SKM-1 treated with dmso at 0.1 percent for 144 hours (cell line): ENCODE results near the gene TSPAN32.
"Not testable (repeated sequence)": the region's sequence is repeated elsewhere in the genome, so short reads cannot be mapped to it uniquely, and the experiment has no call there.

ENCODE experiments used
- DNase-seq: peaks from one replicate; lab custom pipeline; 2025; ENCODE audit not compliant: unreplicated experiment; lab: John Stamatoyannopoulos, UW

TSPAN32 gene

DNA sequence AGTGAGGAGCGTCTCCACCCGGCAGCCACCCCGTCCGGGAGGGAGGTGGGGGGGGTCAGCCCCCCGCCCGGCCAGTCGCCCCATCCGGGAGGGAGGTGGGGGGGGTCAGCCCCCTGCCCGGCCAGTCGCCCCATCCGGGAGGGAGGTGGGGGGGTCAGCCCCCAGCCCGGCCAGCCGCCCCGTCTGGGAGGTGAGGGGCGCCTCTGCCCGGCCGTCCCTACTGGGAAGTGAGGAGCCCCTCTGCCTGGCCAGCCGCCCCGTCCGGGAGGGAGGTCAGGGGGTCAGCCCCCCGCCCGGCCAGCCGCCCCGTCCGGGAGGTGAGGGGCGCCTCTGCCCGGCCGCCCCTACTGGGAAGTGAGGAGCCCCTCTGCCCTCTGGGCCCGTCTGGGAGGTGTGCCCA is 30.8 kb downstream of the TSPAN32 start:
- not testable (repeated sequence) for DNase-seq

DNA sequence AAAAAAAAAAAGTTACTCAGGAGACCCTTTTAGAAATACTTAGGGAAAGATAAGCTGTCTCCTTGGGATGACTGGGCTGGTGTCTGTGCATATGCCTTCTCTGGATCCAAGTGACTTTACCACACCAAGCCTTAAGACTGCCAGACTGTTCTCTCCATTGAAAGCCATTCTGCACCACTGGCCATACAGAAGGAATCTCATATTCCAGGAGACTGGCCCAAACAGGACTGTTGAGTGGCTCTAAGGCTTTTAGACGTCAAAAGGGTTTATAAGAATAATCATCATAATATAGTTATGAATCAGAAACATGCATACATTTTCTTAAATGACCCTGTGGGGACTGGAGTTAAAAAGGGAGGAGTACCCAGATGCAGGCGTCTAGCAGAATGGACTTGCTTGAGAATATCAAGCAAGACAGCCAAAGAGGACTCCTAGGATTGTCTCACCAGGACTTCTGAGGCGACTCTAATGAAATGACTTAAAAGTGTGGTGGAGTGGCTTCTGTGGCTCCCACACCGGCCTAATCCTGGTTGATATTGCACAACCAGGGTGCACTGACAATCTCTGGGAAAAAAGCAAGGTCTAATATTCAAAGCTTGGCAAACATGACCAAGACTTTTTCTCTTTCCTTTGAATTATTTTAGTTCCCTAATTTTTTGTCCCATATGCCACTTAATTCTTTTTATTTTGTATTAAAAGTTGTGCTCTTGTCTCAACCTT is 31.8 kb downstream of the TSPAN32 start:
- not testable (repeated sequence) for DNase-seq

GRCh38 chr11:2335286-2335685 is 33.5 kb downstream of the TSPAN32 start:
- DNase-seq = not testable (repeated sequence)

- DNase-seq = not testable (repeated sequence)
These were observed 36.9 kb downstream of the TSPAN32 start for GRCh38 chr11:2338760-2339159.

- no peak for DNase-seq
These were observed 40.7 kb downstream of the TSPAN32 start for GRCh38 chr11:2342557-2342956.

- DNase-seq = no peak
These were observed 41.2 kb downstream of the TSPAN32 start for GRCh38 chr11:2342981-2343380.

GRCh38 chr11:2343502-2343901 is 41.7 kb downstream of the TSPAN32 start:
- no peak for DNase-seq

- no peak for DNase-seq
These were observed 43.2 kb downstream of the TSPAN32 start for GRCh38 chr11:2345050-2345449.

DNA sequence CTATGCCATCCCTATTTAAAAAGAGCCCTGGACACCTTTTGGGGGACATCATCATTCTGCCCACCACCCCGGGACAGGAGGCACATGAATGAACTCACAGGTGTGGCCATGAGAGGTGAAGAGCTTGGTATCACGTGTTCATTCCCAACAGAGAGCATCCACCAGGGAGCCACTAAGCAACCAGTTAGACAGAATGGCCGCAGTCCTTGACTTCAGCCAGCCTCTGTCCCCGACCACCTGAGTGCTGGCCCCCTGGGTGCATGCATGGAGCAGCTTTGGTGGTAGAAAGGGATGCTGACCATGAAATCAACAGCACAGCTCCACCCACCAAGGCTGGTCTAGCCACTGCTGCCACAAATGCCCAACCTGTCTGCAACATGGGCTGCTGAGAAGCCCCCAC is 44.2 kb downstream of the TSPAN32 start:
- DNase-seq = no peak

GRCh38 chr11:2346586-2347307 is 44.9 kb downstream of the TSPAN32 start:
- DNase-seq = no peak

GRCh38 chr11:2347308-2347830 is 45.6 kb downstream of the TSPAN32 start:
- DNase-seq = no peak

GRCh38 chr11:2348986-2349385 is 47.2 kb downstream of the TSPAN32 start:
- no peak for DNase-seq

GRCh38 chr11:2351701-2352100 is 49.9 kb downstream of the TSPAN32 start:
- no peak for DNase-seq

DNA sequence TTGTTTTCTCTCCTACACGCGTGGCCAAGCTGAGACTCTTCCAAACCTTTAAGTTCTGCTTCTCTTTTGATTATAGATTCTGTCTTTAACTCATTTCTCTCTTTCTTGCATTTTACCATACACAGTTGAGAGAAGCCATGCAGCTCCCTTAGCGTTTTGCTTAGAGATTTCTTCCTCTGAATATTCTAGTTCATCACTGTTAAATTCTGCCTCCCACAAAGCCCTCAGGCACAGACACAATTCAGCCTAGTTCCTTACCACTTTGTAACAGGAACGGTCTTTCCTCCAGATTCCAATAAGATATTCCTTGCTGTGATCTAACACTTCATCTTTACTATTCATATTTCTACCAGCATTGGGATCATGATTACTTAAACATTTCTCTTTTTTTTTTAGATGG is 50.6 kb downstream of the TSPAN32 start:
- DNase-seq = no peak

GRCh38 chr11:2355000-2355644 is 53.3 kb downstream of the TSPAN32 start:
- DNase-seq = no peak

DNA sequence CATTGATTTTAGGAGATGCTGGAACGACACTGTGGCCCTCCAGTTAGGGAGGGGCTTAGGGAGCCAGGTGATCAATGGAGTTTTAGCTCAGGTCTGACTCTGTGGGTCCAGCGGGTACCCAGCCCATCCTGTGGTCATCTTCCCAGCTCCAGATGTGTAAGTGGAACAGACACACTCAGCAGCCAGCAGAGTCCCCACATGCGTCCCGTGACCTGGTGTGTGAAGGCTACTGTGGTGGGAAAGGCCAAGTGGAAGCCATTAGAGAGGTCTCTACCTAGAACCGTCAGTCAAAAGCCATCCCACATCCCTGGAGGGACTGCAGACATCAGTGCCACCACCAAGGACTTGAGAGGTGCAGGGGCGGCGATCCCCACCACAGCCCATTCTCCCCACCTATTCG is 55.4 kb downstream of the TSPAN32 start:
- DNase-seq = no peak

DNA sequence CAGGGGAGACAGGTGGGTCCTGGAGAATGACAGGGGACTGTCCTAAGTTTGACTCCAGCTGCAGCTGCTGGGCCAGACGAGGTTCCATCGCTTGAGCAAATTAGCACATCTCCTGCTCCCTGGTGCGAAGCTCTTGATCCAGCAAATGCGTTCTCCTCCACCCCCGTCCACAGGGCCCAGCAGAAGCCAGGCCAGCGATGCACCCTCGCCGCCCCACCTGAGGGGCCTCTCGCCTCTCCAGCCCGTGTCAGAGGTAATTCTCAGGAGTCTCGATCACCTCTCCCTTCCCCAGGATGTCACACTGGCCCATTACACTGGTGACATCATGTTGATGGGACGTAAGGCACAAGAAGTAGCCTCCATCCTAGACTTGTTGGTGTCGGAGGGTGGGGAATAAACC is 55.8 kb downstream of the TSPAN32 start:
- DNase-seq = not testable (repeated sequence)

DNA sequence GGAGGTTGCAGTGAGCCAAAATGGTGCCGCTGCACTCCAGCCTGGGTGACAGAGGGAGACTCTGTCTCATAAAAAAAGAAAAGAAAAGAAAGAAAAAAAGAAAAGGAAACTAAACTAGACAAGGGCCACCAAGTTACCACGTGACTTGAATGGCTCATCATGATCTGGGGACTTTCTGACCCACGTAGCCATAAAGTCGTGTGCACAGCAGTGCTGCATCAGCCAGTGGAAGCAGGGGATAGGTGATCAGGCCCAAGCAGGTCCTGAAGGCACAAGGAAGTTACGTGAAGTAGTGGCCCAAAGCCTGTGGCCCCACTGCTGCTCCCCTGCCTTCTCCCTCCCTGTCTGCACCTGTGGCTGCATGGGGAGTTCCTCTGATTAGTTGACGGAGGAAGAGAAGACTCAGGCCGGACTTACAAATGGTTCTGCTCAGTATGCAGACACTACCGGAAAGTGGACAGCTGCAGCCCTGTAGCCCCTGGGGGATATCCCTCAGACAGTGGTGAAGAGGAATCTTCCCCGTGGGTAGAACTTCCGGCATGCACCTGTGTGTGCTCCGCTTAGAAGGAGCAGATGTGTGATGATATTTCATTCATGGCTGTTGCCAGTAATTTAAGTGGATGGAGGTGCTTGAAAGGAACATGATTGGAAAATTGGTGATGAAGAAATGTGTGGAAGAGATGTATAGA is 57.1 kb downstream of the TSPAN32 start:
- DNase-seq = no peak

- DNase-seq = no peak
These were observed 57.7 kb downstream of the TSPAN32 start for GRCh38 chr11:2359557-2359956.

- no peak for DNase-seq
These were observed 58.3 kb downstream of the TSPAN32 start for GRCh38 chr11:2360081-2360642.

DNA sequence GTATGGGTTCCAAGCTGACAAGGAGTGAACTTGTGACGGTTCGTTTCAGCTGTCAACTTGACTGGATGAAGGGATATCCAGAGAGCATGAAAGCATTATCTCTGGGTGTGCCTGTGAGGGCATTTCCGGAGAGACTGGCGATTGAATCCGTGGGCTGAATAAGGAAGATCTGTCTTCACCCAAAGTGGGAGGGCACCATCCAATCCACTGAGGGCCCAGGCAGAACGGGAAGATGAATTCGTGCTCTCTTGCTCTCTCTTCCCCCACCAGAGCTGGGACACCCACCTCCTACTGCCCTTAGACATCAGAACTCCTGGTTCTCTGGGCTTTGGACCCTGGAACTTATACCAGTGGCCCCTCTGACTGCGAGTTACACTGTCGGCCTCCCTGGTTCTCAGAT is 59.8 kb downstream of the TSPAN32 start:
- no peak for DNase-seq
